D341Med (cell line): ENCODE measurements around the gene FNBP1L.
"Not testable (repeated sequence)": the region's sequence is repeated elsewhere in the genome, so short reads cannot be mapped to it uniquely, and the experiment has no call there.

ENCODE experiments used
- DNase-seq: peaks from one replicate; pipeline ENCODE4 v3.0.0; 2012; ENCODE audit warnings: low spot score

FNBP1L gene

GRCh38 chr1:93573940-93574469 lies 126.1 kb downstream of the FNBP1L start:
- no peak for DNase-seq

GRCh38 chr1:93574511-93574910 lies 126.6 kb downstream of the FNBP1L start:
- no peak for DNase-seq

GRCh38 chr1:93574991-93575390 lies 127.1 kb downstream of the FNBP1L start:
- DNase-seq, result no peak

- peak; percentile 8 for DNase-seq
Measured at GRCh38 chr1:93575621-93576284, 127.8 kb downstream of the FNBP1L start.

- DNase-seq, result no peak
Measured at GRCh38 chr1:93576346-93576745, 128.4 kb downstream of the FNBP1L start.

- no peak for DNase-seq
Measured at GRCh38 chr1:93576746-93577145, 128.8 kb downstream of the FNBP1L start.

- peak; percentile 4 for DNase-seq
Measured at GRCh38 chr1:93577536-93578432, 129.9 kb downstream of the FNBP1L start.

- DNase-seq, result no peak
Measured at GRCh38 chr1:93578433-93578830, 130.5 kb downstream of the FNBP1L start.

- peak; percentile 13 for DNase-seq
Measured at GRCh38 chr1:93578911-93579825, 131.2 kb downstream of the FNBP1L start.

GRCh38 chr1:93579891-93580290 lies 132.0 kb downstream of the FNBP1L start:
- peak; percentile 7 for DNase-seq

GRCh38 chr1:93581917-93582850 lies 134.3 kb downstream of the FNBP1L start:
- no peak for DNase-seq

- DNase-seq, result no peak
Measured at GRCh38 chr1:93584261-93585003, 136.5 kb downstream of the FNBP1L start.

- no peak for DNase-seq
Measured at GRCh38 chr1:93585059-93585966, 137.4 kb downstream of the FNBP1L start.

- no peak for DNase-seq
Measured at GRCh38 chr1:93587354-93587753, 139.4 kb downstream of the FNBP1L start.

- no peak for DNase-seq
Measured at GRCh38 chr1:93588206-93588605, 140.3 kb downstream of the FNBP1L start.

- DNase-seq, result no peak
Measured at GRCh38 chr1:93588955-93589354, 141.0 kb downstream of the FNBP1L start.

GRCh38 chr1:93591291-93591675 lies 143.4 kb downstream of the FNBP1L start:
- DNase-seq, result not testable (repeated sequence)

- peak; percentile 34 for DNase-seq
Measured at GRCh38 chr1:93591676-93592550, 144.0 kb downstream of the FNBP1L start.
